ENCODE data around the gene DNAH7. TPM values are rescaled to one million over a fixed set of nuclear protein-coding genes. Genes with fewer than 3 reads are reported as not detected.

DNAH7 gene
- total and polyA plus RNA-seq, 2 donors (not counting 3 experiments of a cell fraction or from before 2014, with no cell fraction given): 0.15 to 0.24 TPM

DNA sequence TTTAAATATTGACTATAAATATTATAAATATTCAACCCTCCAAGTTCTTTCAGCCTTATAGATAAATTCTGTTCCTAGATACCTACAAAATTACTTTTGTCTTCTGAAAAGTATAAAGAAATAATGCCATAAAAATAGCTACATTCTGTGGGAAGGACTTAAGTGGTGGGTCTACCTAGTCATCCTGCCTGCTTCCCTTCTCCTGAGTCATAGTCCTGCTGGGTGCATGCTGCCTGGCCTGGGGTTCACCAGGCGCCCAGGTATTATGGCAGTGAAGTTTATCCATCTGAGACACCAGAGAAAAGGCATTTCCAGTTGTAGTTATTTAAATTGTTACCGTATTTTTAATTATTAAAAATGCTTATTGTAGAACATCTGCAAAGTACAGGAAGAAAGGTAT lies 244.2 kb downstream of the DNAH7 start:
- H3K27ac ChIP-seq (ENCODE audit: insufficient read depth, low read depth, low read length): no peak overlapping the region
- ChIA-PET CTCF (interaction anchor here (1.0 kb wide), 1 partner anchor 19 kb away, joined by 3 read pairs; no protein-coding TSS in a partner anchor), POLR2A (no interaction called here)
- no peak for TF ChIP-seq MYC (IDR thresholded peaks at IDR 0.05; ENCODE audit: low read depth, low read length)
- TF ChIP-seq GATA2 (IDR thresholded peaks at IDR 0.05; ENCODE audit: insufficient read depth, insufficient read length, low read depth, low read length): no peak
- TF ChIP-seq JUN (IDR thresholded peaks at IDR 0.05; ENCODE audit: borderline replicate concordance, insufficient read depth, insufficient read length, low read depth): no peak
- DNase-seq (ENCODE audit: low read depth, low spot score) (no peak), FAIRE-seq (no peak)
- H3K36me3 ChIP-seq (ENCODE audit: control insufficient read depth in 2 of 2, extremely low read depth in 1 of 2, insufficient read depth in 2 of 2, low read length in 2 of 2): no peaks in the 10 kb centered on the region
- H3K9ac ChIP-seq (replicated peaks; ENCODE audit: extremely low read depth, insufficient read depth, low read length): no peak overlapping the region
- H3K27me3 ChIP-seq (ENCODE audit: control insufficient read depth in 2 of 2, insufficient read depth in 2 of 2, low read length in 2 of 2): no peaks in the 10 kb centered on the region
- intact Hi-C loops (cut with micrococcal nuclease): no loop called here
- no peaks in the 10 kb centered on the region for H3K9me1 ChIP-seq (replicated peaks; ENCODE audit: control insufficient read depth, extremely low read depth, insufficient read depth, low read length)
- no peak overlapping the region for H2AFZ ChIP-seq (ENCODE audit: low read depth, low read length)
- H3K4me3 ChIP-seq (replicated peaks in 1 of 3; ENCODE audit: insufficient read depth in 1 of 3, low read depth in 1 of 3, low read length in 3 of 3): no peak overlapping the region
- no TSS peak for BruUV-seq (replicated peaks)
- H3K79me2 ChIP-seq (ENCODE audit: control insufficient read depth, insufficient read depth, low read length): no peaks in the 10 kb centered on the region
- no peaks in the 10 kb centered on the region for H4K20me1 ChIP-seq (replicated peaks; ENCODE audit: control insufficient read depth, extremely low read depth, insufficient read depth, low read length)
- dilution Hi-C loops (cut with MboI; ENCODE audit: extremely low pct_ligation_motif_present, low sequenced_read_pairs): no loop called here
- H3K9me3 ChIP-seq (replicated peaks; ENCODE audit: control insufficient read depth, insufficient read depth, low read length): no peaks in the 10 kb centered on the region
- no peaks in the 10 kb centered on the region for H3K4me1 ChIP-seq (ENCODE audit: control insufficient read depth, extremely low read depth, insufficient read depth, low read length)
- no peak overlapping the region for H3K4me2 ChIP-seq (ENCODE audit: insufficient read depth, low read length)

GRCh38 chr2:195823206-195823605 lies 245.4 kb downstream of the DNAH7 start:
- no peak overlapping the region for H3K4me2 ChIP-seq (ENCODE audit: insufficient read depth, low read length)
- no peak overlapping the region for H3K4me3 ChIP-seq (replicated peaks in 1 of 3; ENCODE audit: insufficient read depth in 1 of 3, low read depth in 1 of 3, low read length in 3 of 3)
- CTCF ChIA-PET: interaction anchor here (0.6 kb wide), 1 partner anchor 1093 kb away, joined by 4 read pairs; no protein-coding TSS in a partner anchor
- dilution Hi-C loops (cut with MboI; ENCODE audit: extremely low pct_ligation_motif_present, low sequenced_read_pairs): no loop called here
- POLR2A ChIA-PET: no interaction called here
- H3K9me3 ChIP-seq (replicated peaks; ENCODE audit: control insufficient read depth, insufficient read depth, low read length): no peaks in the 10 kb centered on the region
- no peaks in the 10 kb centered on the region for H3K9me1 ChIP-seq (replicated peaks; ENCODE audit: control insufficient read depth, extremely low read depth, insufficient read depth, low read length)
- intact Hi-C loops (cut with micrococcal nuclease): no loop called here
- H4K20me1 ChIP-seq (replicated peaks; ENCODE audit: control insufficient read depth, extremely low read depth, insufficient read depth, low read length): no peaks in the 10 kb centered on the region
- H3K27me3 ChIP-seq (ENCODE audit: control insufficient read depth in 2 of 2, insufficient read depth in 2 of 2, low read length in 2 of 2): no peaks in the 10 kb centered on the region
- DNase-seq (ENCODE audit: low read depth, low spot score): no peak
- no peak overlapping the region for H3K27ac ChIP-seq (ENCODE audit: insufficient read depth, low read depth, low read length)
- TF ChIP-seq JUN (IDR thresholded peaks at IDR 0.05; ENCODE audit: borderline replicate concordance, insufficient read depth, insufficient read length, low read depth) (no peak), POLR2AphosphoS5 (IDR thresholded peaks at IDR 0.05; ENCODE audit: insufficient read depth, low read depth, low read length) (no peak), GATA2 (IDR thresholded peaks at IDR 0.05; ENCODE audit: insufficient read depth, insufficient read length, low read depth, low read length) (no peak), EZH2 (IDR thresholded peaks at IDR 0.05; ENCODE audit: borderline replicate concordance, low read depth, low read length, severe bottlenecking) (no peak), MYC (IDR thresholded peaks at IDR 0.05; ENCODE audit: low read depth, low read length) (no peak), POLR2A (IDR thresholded peaks at IDR 0.05; ENCODE audit: low read depth, low read length) (no peak), FOS (IDR thresholded peaks at IDR 0.05; ENCODE audit: borderline replicate concordance, insufficient read depth, low read length) (no peak)
- TF ChIP-seq, protein P1, sequence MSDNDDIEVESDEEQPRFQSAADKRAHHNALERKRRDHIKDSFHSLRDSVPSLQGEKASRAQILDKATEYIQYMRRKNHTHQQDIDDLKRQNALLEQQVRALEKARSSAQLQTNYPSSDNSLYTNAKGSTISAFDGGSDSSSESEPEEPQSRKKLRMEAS (IDR thresholded peaks at IDR 0.05; ENCODE audit: insufficient read depth, insufficient read length): no peak
- TF ChIP-seq, protein P2, sequence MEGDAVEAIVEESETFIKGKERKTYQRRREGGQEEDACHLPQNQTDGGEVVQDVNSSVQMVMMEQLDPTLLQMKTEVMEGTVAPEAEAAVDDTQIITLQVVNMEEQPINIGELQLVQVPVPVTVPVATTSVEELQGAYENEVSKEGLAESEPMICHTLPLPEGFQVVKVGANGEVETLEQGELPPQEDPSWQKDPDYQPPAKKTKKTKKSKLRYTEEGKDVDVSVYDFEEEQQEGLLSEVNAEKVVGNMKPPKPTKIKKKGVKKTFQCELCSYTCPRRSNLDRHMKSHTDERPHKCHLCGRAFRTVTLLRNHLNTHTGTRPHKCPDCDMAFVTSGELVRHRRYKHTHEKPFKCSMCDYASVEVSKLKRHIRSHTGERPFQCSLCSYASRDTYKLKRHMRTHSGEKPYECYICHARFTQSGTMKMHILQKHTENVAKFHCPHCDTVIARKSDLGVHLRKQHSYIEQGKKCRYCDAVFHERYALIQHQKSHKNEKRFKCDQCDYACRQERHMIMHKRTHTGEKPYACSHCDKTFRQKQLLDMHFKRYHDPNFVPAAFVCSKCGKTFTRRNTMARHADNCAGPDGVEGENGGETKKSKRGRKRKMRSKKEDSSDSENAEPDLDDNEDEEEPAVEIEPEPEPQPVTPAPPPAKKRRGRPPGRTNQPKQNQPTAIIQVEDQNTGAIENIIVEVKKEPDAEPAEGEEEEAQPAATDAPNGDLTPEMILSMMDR (IDR thresholded peaks at IDR 0.05; ENCODE audit: extremely low read depth in 1 of 2, insufficient read depth in 1 of 2, low read depth in 1 of 2, low read length in 2 of 2): no peak
- FAIRE-seq: no peak
- peaks cover 1% of the 10 kb centered on the region for H3K4me1 ChIP-seq (ENCODE audit: control insufficient read depth, extremely low read depth, insufficient read depth, low read length)
- no peaks in the 10 kb centered on the region for H3K36me3 ChIP-seq (ENCODE audit: control insufficient read depth in 2 of 2, extremely low read depth in 1 of 2, insufficient read depth in 2 of 2, low read length in 2 of 2)
- BruUV-seq (replicated peaks): no TSS peak
- no peaks in the 10 kb centered on the region for H3K79me2 ChIP-seq (ENCODE audit: control insufficient read depth, insufficient read depth, low read length)
- H3K9ac ChIP-seq (replicated peaks; ENCODE audit: extremely low read depth, insufficient read depth, low read length): no peak overlapping the region
- no peak overlapping the region for H2AFZ ChIP-seq (ENCODE audit: low read depth, low read length)
